ENCODE measurements around the gene KHK. TPM values are rescaled to one million over a fixed set of nuclear protein-coding genes. Genes with fewer than 3 reads are reported as not detected.

The KHK gene
- total RNA-seq, 1 donor from 2014 or later = 3.3 TPM

DNA sequence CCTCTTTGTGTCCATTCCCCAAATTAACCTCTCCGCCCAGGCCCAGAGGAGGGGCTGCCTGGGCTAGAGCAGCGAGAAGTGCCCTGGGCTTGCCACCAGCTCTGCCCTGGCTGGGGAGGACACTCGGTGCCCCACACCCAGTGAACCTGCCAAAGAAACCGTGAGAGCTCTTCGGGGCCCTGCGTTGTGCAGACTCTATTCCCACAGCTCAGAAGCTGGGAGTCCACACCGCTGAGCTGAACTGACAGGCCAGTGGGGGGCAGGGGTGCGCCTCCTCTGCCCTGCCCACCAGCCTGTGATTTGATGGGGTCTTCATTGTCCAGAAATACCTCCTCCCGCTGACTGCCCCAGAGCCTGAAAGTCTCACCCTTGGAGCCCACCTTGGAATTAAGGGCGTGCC, 13.5 kb downstream of the KHK start:
- no peak overlapping the region for H3K4me2 ChIP-seq
- no peaks in the 10 kb centered on the region for H3K27me3 ChIP-seq
- H3K4me1 ChIP-seq = no peaks in the 10 kb centered on the region
- H3K4me3 Mint-ChIP-seq = peak overlapping the region; percentile 57
- H3K9me3 Mint-ChIP-seq = no peaks in the 10 kb centered on the region
- no peak overlapping the region for H3K4me3 ChIP-seq
- H3K27ac ChIP-seq = no peak overlapping the region
- H3K79me2 ChIP-seq (ENCODE audit: low read depth) = no peaks in the 10 kb centered on the region
- H3F3A ChIP-seq (ENCODE audit: low read depth) = no peaks in the 10 kb centered on the region
- H2AFZ ChIP-seq (replicated peaks) = no peak overlapping the region
- peaks cover 16% of the 10 kb centered on the region for H3K27me3 Mint-ChIP-seq (ENCODE audit: insufficient read depth, low read depth)
- H4K20me1 ChIP-seq (ENCODE audit: low read depth) = no peaks in the 10 kb centered on the region
- H3K9me3 ChIP-seq (ENCODE audit: low read depth) = no peaks in the 10 kb centered on the region
- no peak overlapping the region for H3K27ac Mint-ChIP-seq
- DNase-seq (ENCODE audit: low spot score) = no peak
- no peaks in the 10 kb centered on the region for H3K36me3 ChIP-seq
- H3K9ac ChIP-seq = no peak overlapping the region
- no peak for TF ChIP-seq EZH2phosphoT487 (IDR thresholded peaks at IDR 0.05)
- no peak for TF ChIP-seq EZH2 (IDR thresholded peaks at IDR 0.05)
- TF ChIP-seq, protein P1, sequence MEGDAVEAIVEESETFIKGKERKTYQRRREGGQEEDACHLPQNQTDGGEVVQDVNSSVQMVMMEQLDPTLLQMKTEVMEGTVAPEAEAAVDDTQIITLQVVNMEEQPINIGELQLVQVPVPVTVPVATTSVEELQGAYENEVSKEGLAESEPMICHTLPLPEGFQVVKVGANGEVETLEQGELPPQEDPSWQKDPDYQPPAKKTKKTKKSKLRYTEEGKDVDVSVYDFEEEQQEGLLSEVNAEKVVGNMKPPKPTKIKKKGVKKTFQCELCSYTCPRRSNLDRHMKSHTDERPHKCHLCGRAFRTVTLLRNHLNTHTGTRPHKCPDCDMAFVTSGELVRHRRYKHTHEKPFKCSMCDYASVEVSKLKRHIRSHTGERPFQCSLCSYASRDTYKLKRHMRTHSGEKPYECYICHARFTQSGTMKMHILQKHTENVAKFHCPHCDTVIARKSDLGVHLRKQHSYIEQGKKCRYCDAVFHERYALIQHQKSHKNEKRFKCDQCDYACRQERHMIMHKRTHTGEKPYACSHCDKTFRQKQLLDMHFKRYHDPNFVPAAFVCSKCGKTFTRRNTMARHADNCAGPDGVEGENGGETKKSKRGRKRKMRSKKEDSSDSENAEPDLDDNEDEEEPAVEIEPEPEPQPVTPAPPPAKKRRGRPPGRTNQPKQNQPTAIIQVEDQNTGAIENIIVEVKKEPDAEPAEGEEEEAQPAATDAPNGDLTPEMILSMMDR (IDR thresholded peaks at IDR 0.05) = no peak
- peaks cover 9% of the 10 kb centered on the region for H3K4me1 Mint-ChIP-seq
- no peaks in the 10 kb centered on the region for H3K36me3 Mint-ChIP-seq

DNA sequence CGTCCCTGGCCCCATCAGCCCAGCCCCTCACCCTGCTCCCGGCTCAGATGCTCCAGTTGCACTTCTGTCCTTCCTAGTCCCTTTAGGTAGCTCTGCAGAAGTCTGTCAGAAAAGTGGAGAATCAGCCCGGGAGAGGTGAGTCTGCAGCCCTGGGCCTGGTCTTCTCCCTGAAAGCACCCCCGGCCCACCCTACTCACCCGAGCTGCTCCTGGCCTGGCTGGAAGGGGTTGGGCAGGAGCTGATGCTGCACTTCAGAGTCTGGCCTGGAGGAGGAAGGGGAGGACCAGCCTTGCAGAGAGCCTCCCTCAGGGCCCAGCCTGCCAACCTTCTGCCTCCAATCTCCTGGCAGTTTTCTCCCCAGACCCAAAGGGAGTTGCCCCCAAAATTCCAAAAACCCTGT, 15.8 kb downstream of the KHK start:
- no peak overlapping the region for H3K4me2 ChIP-seq
- H3K4me1 Mint-ChIP-seq = peaks cover 2% of the 10 kb centered on the region

DNA sequence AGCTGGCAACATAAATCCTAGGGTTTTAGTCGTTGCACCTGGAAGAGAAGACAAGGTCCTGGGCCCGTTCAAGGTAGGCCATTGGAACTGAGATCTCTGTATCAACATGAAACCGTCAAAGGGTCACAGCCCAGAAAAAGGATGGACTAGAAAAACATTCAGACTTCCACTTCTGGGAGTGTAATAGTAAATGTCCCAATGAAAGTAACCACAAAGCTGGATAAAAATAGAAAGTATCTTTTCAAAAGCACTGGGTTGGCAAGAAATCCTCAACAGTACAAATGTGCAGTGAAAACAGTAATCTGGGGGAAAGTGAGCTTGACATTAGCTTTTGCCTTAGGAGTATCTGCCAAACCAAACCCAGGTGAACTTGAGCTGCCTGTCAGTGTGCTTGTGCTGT, 19.4 kb downstream of the KHK start:
- H3K9me3 Mint-ChIP-seq = no peaks in the 10 kb centered on the region
- H3K27ac Mint-ChIP-seq = no peak overlapping the region

More for the DNA sequence above, 15.8 kb downstream of the KHK start:
- Histone ChIP-seq H3F3A (ENCODE audit: low read depth) (no peaks in the 10 kb centered on the region), H3K9ac (no peak overlapping the region), H3K4me3 (no peak overlapping the region), H3K27ac (no peak overlapping the region), H3K79me2 (ENCODE audit: low read depth) (no peaks in the 10 kb centered on the region), H3K27me3 (no peaks in the 10 kb centered on the region), H4K20me1 (ENCODE audit: low read depth) (no peaks in the 10 kb centered on the region), H2AFZ (replicated peaks) (no peak overlapping the region), H3K4me1 (no peaks in the 10 kb centered on the region), H3K36me3 (no peaks in the 10 kb centered on the region), H3K9me3 (ENCODE audit: low read depth) (no peaks in the 10 kb centered on the region)
- Mint-ChIP-seq H3K9me3 (no peaks in the 10 kb centered on the region), H3K27ac (no peak overlapping the region), H3K4me3 (no peak overlapping the region), H3K27me3 (ENCODE audit: insufficient read depth, low read depth) (peaks cover 8% of the 10 kb centered on the region), H3K36me3 (no peaks in the 10 kb centered on the region)
- TF ChIP-seq EZH2 (IDR thresholded peaks at IDR 0.05) = no peak
- DNase-seq (ENCODE audit: low spot score) = no peak

DNA sequence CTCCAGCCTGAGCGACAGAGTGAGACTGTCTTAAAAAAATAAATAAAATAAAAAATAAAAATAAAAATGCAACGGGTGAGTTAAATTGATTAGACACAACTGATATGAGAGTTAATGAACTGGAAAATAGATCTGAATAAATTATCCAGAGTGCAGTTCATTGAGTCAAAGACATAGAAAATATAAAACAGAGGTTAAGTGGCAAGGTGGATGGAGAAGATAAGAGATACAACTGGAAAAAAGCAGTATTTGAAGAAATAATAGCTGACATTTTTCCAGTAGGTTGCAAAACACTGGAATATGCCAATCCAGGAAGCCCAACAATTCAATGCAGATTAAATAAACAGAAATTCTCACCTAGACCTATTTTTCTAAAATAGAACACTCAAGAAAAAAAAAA, 21.6 kb downstream of the KHK start:
- H3F3A ChIP-seq (ENCODE audit: low read depth) = no peaks in the 10 kb centered on the region
- TF ChIP-seq EZH2 (IDR thresholded peaks at IDR 0.05) = no peak
- TF ChIP-seq, protein P1 (IDR thresholded peaks at IDR 0.05) = no peak
- no peak for TF ChIP-seq EZH2phosphoT487 (IDR thresholded peaks at IDR 0.05)
- no peaks in the 10 kb centered on the region for H3K27me3 ChIP-seq
- H4K20me1 ChIP-seq (ENCODE audit: low read depth) = no peaks in the 10 kb centered on the region
- H3K36me3 Mint-ChIP-seq = no peaks in the 10 kb centered on the region
- H3K4me1 Mint-ChIP-seq = no peaks in the 10 kb centered on the region
- H3K36me3 ChIP-seq = no peaks in the 10 kb centered on the region
- H3K4me2 ChIP-seq = no peak overlapping the region
- peaks cover 3% of the 10 kb centered on the region for H3K27me3 Mint-ChIP-seq (ENCODE audit: insufficient read depth, low read depth)
- H3K27ac ChIP-seq = no peak overlapping the region
- no peaks in the 10 kb centered on the region for H3K9me3 ChIP-seq (ENCODE audit: low read depth)
- no peaks in the 10 kb centered on the region for H3K9me3 Mint-ChIP-seq
- no peaks in the 10 kb centered on the region for H3K79me2 ChIP-seq (ENCODE audit: low read depth)
- no peak overlapping the region for H3K9ac ChIP-seq
- H3K27ac Mint-ChIP-seq = no peak overlapping the region
- no peak for DNase-seq (ENCODE audit: low spot score)
- no peak overlapping the region for H3K4me3 ChIP-seq
- no peaks in the 10 kb centered on the region for H3K4me1 ChIP-seq
- no peak overlapping the region for H2AFZ ChIP-seq (replicated peaks)
- H3K4me3 Mint-ChIP-seq = no peak overlapping the region

More for the DNA sequence above, 19.4 kb downstream of the KHK start:
- H3K4me1 Mint-ChIP-seq = no peaks in the 10 kb centered on the region
- H3K9me3 ChIP-seq (ENCODE audit: low read depth) = no peaks in the 10 kb centered on the region
- no peak overlapping the region for H3K4me3 ChIP-seq
- H3K4me1 ChIP-seq = no peaks in the 10 kb centered on the region
- H2AFZ ChIP-seq (replicated peaks) = no peak overlapping the region
- no peak overlapping the region for H3K4me2 ChIP-seq
- no peaks in the 10 kb centered on the region for H3F3A ChIP-seq (ENCODE audit: low read depth)
- H4K20me1 ChIP-seq (ENCODE audit: low read depth) = no peaks in the 10 kb centered on the region
- H3K27me3 Mint-ChIP-seq (ENCODE audit: insufficient read depth, low read depth) = no peaks in the 10 kb centered on the region
- H3K36me3 ChIP-seq = no peaks in the 10 kb centered on the region
- H3K79me2 ChIP-seq (ENCODE audit: low read depth) = no peaks in the 10 kb centered on the region
- no peak overlapping the region for H3K4me3 Mint-ChIP-seq
- TF ChIP-seq, protein P1 (IDR thresholded peaks at IDR 0.05) = no peak
- TF ChIP-seq EZH2phosphoT487 (IDR thresholded peaks at IDR 0.05) = no peak
- TF ChIP-seq EZH2 (IDR thresholded peaks at IDR 0.05) = no peak
- no peaks in the 10 kb centered on the region for H3K27me3 ChIP-seq
- no peak overlapping the region for H3K27ac ChIP-seq
- no peak overlapping the region for H3K9ac ChIP-seq
- DNase-seq (ENCODE audit: low spot score) = no peak
- H3K36me3 Mint-ChIP-seq = no peaks in the 10 kb centered on the region
